Esophagus squamous epithelium (tissue), 5 donors: Measurements from ENCODE around the gene TMCO1. TPM values are rescaled to one million over a fixed set of nuclear protein-coding genes. Genes with fewer than 3 reads are reported as not detected.
"Not testable (repeated sequence)": the region's sequence is repeated elsewhere in the genome, so short reads cannot be mapped to it uniquely, and the experiment has no call there.

Source experiments
- DNase-seq: peaks from one replicate; lab custom pipeline; 2025; lab: John Stamatoyannopoulos, UW
- H3K27ac ChIP-seq, 4 donors: fragments of 200-600 bp; sonication (generic); one replicate each; pipeline ENCODE4 v1.5.1; 2016 to 2019; ENCODE audit warnings: mild to moderate bottlenecking in 1 of 4
- H3K27me3 ChIP-seq, 4 donors: fragments of 200-600 bp; sonication (generic); 1 replicate in 3 of 4; 2 replicates in 1 of 4; pipeline versions ENCODE4 v1.5.1 to v1.6.0; 2017 to 2021; ENCODE audit warnings: antibody characterized with exemption in 1 of 4
- H3K36me3 ChIP-seq, 3 donors: fragments of 200-600 bp; sonication (generic); one replicate each; pipeline ENCODE4 v1.5.1; 2016 to 2019
- H3K4me1 ChIP-seq, 3 donors: fragments of 200-600 bp; sonication (generic); one replicate each; pipeline ENCODE4 v1.5.1; 2017 to 2019
- H3K4me3 ChIP-seq, 4 donors: fragments of 200-600 bp; sonication (generic); 1 replicate in 3 of 4; 2 replicates in 1 of 4; pipeline ENCODE4 v1.5.1; 2016 to 2019; ENCODE audit warnings: mild to moderate bottlenecking in 2 of 4, moderate library complexity in 1 of 4
- H3K9me3 ChIP-seq, 3 donors: fragments of 200-600 bp; sonication (generic); one replicate each; pipeline ENCODE4 v1.5.1; 2016 to 2019
- CTCF ChIP-seq, 6 experiments: fragments of 450-650 bp in 4 of 6; fragments of 200-600 bp in 2 of 6; sonication (generic) in 2 of 6; IDR thresholded peaks; one replicate each; pipeline ENCODE4 v1.5.1; 2016 to 2019; ENCODE audit warnings: antibody characterized with exemption in 6 of 6, mild to moderate bottlenecking in 4 of 6, moderate library complexity in 4 of 6
- POLR2A ChIP-seq, 4 donors: fragments of 450-650 bp; IDR thresholded peaks; one replicate each; pipeline ENCODE4 v1.6.1; 2017; ENCODE audit warnings: antibody characterized with exemption in 4 of 4, mild to moderate bottlenecking in 4 of 4, moderate library complexity in 3 of 4
- WGBS, 2 donors: methylation state at CpG; one replicate each; pipeline ENCODE4 v1.1.5; 2018; 5-methylcytosine and 5-hydroxymethylcytosine counted together
- intact Hi-C: fragments of 100-400 bp; cut with DNase I; formaldehyde crosslinking; loops from one replicate; pipeline ENCODE4 v1.15.0; 2022
- total RNA-seq, 4 donors: library from RNA; depleted of rRNA; stranded (reverse); fragments of >200 nt; gene quantifications; one replicate each; pipeline ENCODE4 v1.1.0, GENCODE V29; 2016
- donor health status: DM: yes; HTN: yes; CAD: no.

Gene TMCO1
- total RNA-seq, 4 donors from 2014 or later: 41.4 to 79.1 (median 50.9) TPM

DNA sequence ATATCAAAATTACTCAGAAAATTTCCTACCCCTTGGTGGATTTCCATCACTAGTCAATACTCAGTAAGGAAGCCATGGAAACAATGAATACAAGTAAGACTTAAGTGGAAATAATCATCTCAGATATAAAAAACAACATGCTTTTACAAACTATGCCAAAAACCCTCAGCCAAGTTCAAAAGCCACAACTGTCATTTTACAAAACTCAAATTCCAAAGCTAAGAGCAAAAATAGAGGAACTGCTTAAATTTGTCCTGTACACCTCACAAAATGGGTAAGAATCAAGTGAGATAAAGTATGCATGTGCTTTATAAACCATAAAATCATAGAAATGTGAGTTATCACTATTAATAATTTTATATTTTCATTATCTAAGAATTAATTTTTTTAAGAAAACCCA is 9.6 kb downstream of the TMCO1 start:
- Histone ChIP-seq H3K9me3 (no peaks in the 10 kb centered on the region), H3K27ac (no peak overlapping the region), H3K36me3 (peaks cover 0 to 84% (median 0%) of the 10 kb centered on the region in 3 donors), H3K4me3 (no peak overlapping the region), H3K27me3 (no peaks in the 10 kb centered on the region), H3K4me1 (peaks cover 0 to 7% (median 0%) of the 10 kb centered on the region in 3 donors)
- intact Hi-C loops: no loop called here
- no peak for DNase-seq
- TF ChIP-seq CTCF (IDR thresholded peaks at IDR 0.05): no peak
- no peak for TF ChIP-seq POLR2A (IDR thresholded peaks at IDR 0.05)

- Histone ChIP-seq H3K36me3 (peaks cover 0 to 94% (median 0%) of the 10 kb centered on the region in 3 donors), H3K4me1 (peaks cover 0 to 5% (median 0%) of the 10 kb centered on the region in 3 donors), H3K4me3 (no peak overlapping the region), H3K27ac (no peak overlapping the region), H3K27me3 (no peaks in the 10 kb centered on the region), H3K9me3 (no peaks in the 10 kb centered on the region)
- TF ChIP-seq POLR2A (IDR thresholded peaks at IDR 0.05) (no peak), CTCF (IDR thresholded peaks at IDR 0.05) (no peak)
- DNase-seq: no peak
- intact Hi-C loops: loop anchor here (2.0 kb wide), 1 partner anchor 19 kb away; no protein-coding TSS in a partner anchor
Observed at GRCh38 chr1:165755393-165756010, 13.2 kb downstream of the TMCO1 start.

DNA sequence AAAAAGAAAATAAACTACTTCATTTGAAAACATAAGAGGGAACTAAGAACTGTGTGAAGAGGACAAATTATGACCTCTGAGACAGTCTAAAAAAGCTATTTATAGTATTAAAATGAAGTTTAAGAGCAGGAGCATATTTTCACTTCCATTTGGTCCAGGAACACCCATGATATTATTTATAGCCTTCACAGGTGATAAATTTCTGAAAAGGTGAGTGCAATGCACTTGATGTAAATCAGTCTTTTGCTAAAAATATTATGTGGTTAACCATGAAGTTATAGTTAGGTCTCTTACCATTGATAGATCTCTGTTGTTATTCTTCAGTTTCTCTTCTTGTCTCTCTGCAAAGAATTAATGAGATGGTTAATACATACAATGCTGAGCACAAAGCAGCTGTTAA is 14.7 kb downstream of the TMCO1 start:
- peaks cover 0 to 90% (median 0%) of the 10 kb centered on the region in 3 donors for H3K36me3 ChIP-seq
- no peak for DNase-seq
- no peak overlapping the region for H3K4me3 ChIP-seq
- no peaks in the 10 kb centered on the region for H3K27me3 ChIP-seq
- TF ChIP-seq CTCF (IDR thresholded peaks at IDR 0.05): no peak
- no peak for TF ChIP-seq POLR2A (IDR thresholded peaks at IDR 0.05)
- peaks cover 0 to 5% (median 0%) of the 10 kb centered on the region in 3 donors for H3K4me1 ChIP-seq
- no peak overlapping the region for H3K27ac ChIP-seq
- intact Hi-C loops: loop anchor here (2.0 kb wide), 1 partner anchor 17 kb away; no protein-coding TSS in a partner anchor
- no peaks in the 10 kb centered on the region for H3K9me3 ChIP-seq

- peaks cover 0 to 95% (median 5%) of the 10 kb centered on the region in 3 donors for H3K36me3 ChIP-seq
- intact Hi-C loops: no loop called here
- H3K4me1 ChIP-seq: no peaks in the 10 kb centered on the region
- TF ChIP-seq POLR2A (IDR thresholded peaks at IDR 0.05) (no peak), CTCF (IDR thresholded peaks at IDR 0.05) (no peak)
- 86 to 95% methylated on average over 1 of the region's 1 CpG for WGBS, 2 donors
- H3K27me3 ChIP-seq: no peaks in the 10 kb centered on the region
- no peak overlapping the region for H3K27ac ChIP-seq
- H3K4me3 ChIP-seq: no peak overlapping the region
- no peak for DNase-seq
- no peaks in the 10 kb centered on the region for H3K9me3 ChIP-seq
Observed at GRCh38 chr1:165748550-165748949, 20.1 kb downstream of the TMCO1 start.

- Histone ChIP-seq H3K27me3 (no peaks in the 10 kb centered on the region), H3K9me3 (no peaks in the 10 kb centered on the region), H3K36me3 (peaks cover 1 to 95% (median 9%) of the 10 kb centered on the region in 3 donors), H3K4me1 (no peaks in the 10 kb centered on the region), H3K4me3 (no peak overlapping the region), H3K27ac (no peak overlapping the region)
- intact Hi-C loops: no loop called here
- DNase-seq: no peak
- TF ChIP-seq POLR2A (IDR thresholded peaks at IDR 0.05) (no peak), CTCF (IDR thresholded peaks at IDR 0.05) (no peak)
- WGBS, 2 donors: 90 to 96% methylated on average over 8 to 9 of the region's 9 CpGs
Observed at GRCh38 chr1:165747632-165748447, 20.8 kb downstream of the TMCO1 start.

- H3K27ac ChIP-seq, H3K4me1 ChIP-seq, intact Hi-C loops, DNase-seq, H3K9me3 ChIP-seq, H3K27me3 ChIP-seq, H3K4me3 ChIP-seq: not testable (repeated sequence)
- H3K36me3 ChIP-seq: peaks cover 7 to 96% (median 29%) of the 10 kb centered on the region in 3 donors
- WGBS, 2 donors: 100% methylated on average over 1 of the region's 1 CpG
Observed at GRCh38 chr1:165744913-165745312, 23.8 kb downstream of the TMCO1 start.
